Measurements from ENCODE around the gene CDK3. TPM values are rescaled to one million over a fixed set of nuclear protein-coding genes. Genes with fewer than 3 reads are reported as not detected.

CDK3 gene
- total RNA-seq, 2 experiments from 2014 or later: 3.8 to 4.1 TPM

DNA sequence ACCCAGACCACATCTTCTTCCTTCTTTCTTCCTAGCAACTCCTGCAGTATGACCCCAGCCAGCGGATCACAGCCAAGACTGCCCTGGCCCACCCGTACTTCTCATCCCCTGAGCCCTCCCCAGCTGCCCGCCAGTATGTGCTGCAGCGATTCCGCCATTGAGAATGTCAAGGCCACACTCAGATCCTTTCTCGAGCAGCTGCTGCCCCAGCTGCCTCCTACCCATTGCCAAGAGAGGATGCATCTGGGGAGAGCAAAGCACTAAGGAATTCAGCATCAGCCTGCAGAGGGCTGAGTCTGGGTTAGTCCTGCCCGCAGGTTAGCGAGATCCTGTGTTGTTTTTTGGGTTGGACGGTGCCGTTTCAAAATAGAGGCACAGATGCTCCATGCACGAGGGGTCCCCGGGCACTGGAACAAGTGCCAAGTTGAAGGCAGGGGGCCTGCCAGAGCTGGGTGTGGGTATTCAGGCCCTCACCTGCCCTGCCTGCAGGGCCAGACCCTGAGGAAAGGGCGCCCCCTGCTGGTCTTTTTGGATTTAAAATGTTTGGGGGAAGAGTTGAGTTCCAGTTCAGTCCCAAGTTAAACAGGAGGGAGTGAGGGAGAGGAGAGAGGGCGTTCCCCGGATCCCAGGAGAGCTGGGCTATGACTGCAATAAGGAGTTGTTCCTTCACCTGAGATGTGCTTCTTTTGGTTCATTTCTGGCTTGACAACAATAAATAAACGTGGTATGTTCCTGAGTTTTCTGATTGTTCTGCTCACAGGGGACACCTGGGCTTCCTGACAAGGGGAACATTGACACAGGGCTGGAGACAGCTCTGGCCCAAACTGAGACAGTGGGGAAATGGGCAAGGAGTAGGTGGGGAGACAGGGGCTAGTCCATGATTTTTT is 4.9 kb downstream of the CDK3 start:
- no peaks in the 10 kb centered on the region for H3K36me3 Mint-ChIP-seq (ENCODE audit: low read depth)
- no peaks in the 10 kb centered on the region for H3K27me3 Mint-ChIP-seq
- H3K9me3 Mint-ChIP-seq: no peaks in the 10 kb centered on the region
- TF ChIP-seq, protein P1, sequence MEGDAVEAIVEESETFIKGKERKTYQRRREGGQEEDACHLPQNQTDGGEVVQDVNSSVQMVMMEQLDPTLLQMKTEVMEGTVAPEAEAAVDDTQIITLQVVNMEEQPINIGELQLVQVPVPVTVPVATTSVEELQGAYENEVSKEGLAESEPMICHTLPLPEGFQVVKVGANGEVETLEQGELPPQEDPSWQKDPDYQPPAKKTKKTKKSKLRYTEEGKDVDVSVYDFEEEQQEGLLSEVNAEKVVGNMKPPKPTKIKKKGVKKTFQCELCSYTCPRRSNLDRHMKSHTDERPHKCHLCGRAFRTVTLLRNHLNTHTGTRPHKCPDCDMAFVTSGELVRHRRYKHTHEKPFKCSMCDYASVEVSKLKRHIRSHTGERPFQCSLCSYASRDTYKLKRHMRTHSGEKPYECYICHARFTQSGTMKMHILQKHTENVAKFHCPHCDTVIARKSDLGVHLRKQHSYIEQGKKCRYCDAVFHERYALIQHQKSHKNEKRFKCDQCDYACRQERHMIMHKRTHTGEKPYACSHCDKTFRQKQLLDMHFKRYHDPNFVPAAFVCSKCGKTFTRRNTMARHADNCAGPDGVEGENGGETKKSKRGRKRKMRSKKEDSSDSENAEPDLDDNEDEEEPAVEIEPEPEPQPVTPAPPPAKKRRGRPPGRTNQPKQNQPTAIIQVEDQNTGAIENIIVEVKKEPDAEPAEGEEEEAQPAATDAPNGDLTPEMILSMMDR (IDR thresholded peaks at IDR 0.05): peak; percentile 81
- ChIA-PET POLR2A (interaction anchor here (0.6 to 1.1 kb wide), 2 partner anchors 95 to 927 kb away, joined by 3 read pairs; no protein-coding TSS in a partner anchor), CTCF (interaction anchor here (0.5 to 15.1 kb wide), 40 partner anchors 7 to 328 kb away, joined by 3 to 165 read pairs (median 4); partner anchors contain the start of genes ACOX1, GALK1, MRPL38 and TEN1)
- intact Hi-C loops (cut with micrococcal nuclease): no loop called here
- H3K4me3 Mint-ChIP-seq: no peak overlapping the region
- peak; percentile 89 for DNase-seq
- peak; percentile 84 for ATAC-seq
- no peaks in the 10 kb centered on the region for H3K4me1 Mint-ChIP-seq (ENCODE audit: low read depth)
- no peak overlapping the region for H3K27ac Mint-ChIP-seq

DNA sequence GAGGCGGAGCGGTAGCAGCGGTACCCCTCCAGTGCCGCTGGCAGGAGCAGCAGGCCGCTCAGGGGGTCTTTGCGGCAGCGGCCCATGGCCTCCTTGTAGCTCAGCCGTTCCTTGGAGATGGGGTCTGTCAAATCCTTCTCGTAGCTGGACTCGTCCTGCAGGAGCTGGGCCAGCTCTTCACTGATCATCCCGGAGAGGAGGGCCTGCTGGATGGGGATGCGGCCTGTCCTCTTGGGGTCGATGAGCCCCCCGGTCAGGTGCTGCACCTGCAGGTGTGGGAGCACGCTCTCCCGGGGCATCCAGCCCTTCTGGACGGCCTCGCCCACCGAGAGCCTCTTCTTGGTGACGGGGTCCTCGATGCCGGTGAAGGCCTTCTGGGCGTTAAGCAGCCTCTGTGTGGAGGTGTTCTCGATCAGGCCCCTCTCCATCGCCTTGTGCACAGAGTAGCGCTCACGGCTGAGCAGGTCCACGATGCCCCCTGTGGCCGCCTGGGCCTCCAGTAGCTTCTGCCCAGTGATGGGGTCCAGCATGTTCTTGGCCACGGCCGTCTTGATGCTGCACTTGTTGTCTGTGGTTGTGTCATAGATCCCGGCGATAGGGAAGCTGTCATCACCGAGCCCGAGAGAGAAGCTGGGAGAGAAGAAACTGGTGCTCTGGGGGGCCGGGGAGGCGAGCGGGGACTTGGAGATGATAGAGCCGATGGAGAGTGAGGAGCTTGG is 6.6 kb downstream of the CDK3 start:
- Mint-ChIP-seq H3K36me3 (ENCODE audit: low read depth) (no peaks in the 10 kb centered on the region), H3K4me1 (ENCODE audit: low read depth) (no peaks in the 10 kb centered on the region), H3K9me3 (no peaks in the 10 kb centered on the region), H3K27me3 (no peaks in the 10 kb centered on the region), H3K27ac (no peak overlapping the region), H3K4me3 (no peak overlapping the region)
- DNase-seq (no peak), ATAC-seq (no peak)
- ChIA-PET CTCF (interaction anchor here (0.7 to 15.1 kb wide), 5 partner anchors 11 to 292 kb away, joined by 3 to 165 read pairs (median 4); partner anchors contain the start of gene MRPL38), POLR2A (interaction anchor here (1.0 kb wide), 1 partner anchor 23 kb away, joined by 3 read pairs; no protein-coding TSS in a partner anchor)
- TF ChIP-seq, protein P1 (IDR thresholded peaks at IDR 0.05): no peak
- intact Hi-C loops (cut with micrococcal nuclease): no loop called here

DNA sequence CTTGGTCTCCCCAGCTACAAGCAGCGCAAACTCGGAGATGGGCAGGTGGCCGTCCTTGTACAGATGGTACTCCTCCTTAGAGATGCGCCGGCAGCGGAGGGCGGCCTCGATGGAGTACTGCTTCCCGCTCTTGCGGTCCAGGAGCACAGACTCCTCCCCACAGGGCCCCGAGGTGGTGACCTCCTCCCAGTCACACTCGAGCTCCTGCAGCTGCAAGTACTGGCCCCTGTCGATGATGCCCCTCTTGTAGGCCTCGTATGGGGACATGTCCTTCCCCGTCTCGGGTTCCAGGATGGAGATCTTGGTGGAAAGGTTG is 7.2 kb downstream of the CDK3 start:
- H3K4me1 Mint-ChIP-seq (ENCODE audit: low read depth): no peaks in the 10 kb centered on the region
- ATAC-seq: no peak
- intact Hi-C loops (cut with micrococcal nuclease): no loop called here
- ChIA-PET POLR2A (interaction anchor here (1.0 kb wide), 1 partner anchor 23 kb away, joined by 3 read pairs; no protein-coding TSS in a partner anchor), CTCF (interaction anchor here (0.7 to 15.1 kb wide), 5 partner anchors 10 to 291 kb away, joined by 3 to 165 read pairs (median 4); partner anchors contain the start of gene MRPL38)
- H3K4me3 Mint-ChIP-seq: no peak overlapping the region
- H3K27me3 Mint-ChIP-seq: no peaks in the 10 kb centered on the region
- no peak for DNase-seq
- H3K9me3 Mint-ChIP-seq: no peaks in the 10 kb centered on the region
- no peaks in the 10 kb centered on the region for H3K36me3 Mint-ChIP-seq (ENCODE audit: low read depth)
- TF ChIP-seq, protein P1 (IDR thresholded peaks at IDR 0.05): no peak
- H3K27ac Mint-ChIP-seq: no peak overlapping the region

DNA sequence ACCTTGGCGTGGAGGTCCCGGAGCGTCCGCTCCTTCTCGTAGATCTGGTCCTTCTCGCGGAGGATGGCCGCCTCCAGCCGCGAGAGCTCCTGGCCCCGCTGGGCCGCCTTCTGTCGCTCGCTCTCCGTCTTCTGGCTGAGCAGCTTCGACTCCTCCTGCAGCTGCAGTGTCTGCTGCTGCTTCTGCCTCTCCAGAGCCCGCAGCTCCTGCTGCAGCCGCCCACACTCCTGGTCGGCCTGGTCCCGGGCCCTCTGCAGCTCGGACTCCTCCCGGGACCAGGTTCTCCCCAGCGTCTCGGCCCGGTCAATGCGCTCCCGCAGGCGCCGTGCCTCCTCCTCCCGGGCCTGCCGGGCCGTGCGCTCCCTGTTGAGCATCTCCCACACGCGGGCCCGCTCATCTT is 7.6 kb downstream of the CDK3 start:
- intact Hi-C loops (cut with micrococcal nuclease): no loop called here
- DNase-seq: no peak

More for the DNA sequence above, 7.6 kb downstream of the CDK3 start:
- POLR2A ChIA-PET: interaction anchor here (1.0 kb wide), 1 partner anchor 22 kb away, joined by 3 read pairs; no protein-coding TSS in a partner anchor
- no peak for ATAC-seq
- no peaks in the 10 kb centered on the region for H3K27me3 Mint-ChIP-seq
- no peak overlapping the region for H3K4me3 Mint-ChIP-seq
- H3K36me3 Mint-ChIP-seq (ENCODE audit: low read depth): no peaks in the 10 kb centered on the region
- no peak overlapping the region for H3K27ac Mint-ChIP-seq
- H3K4me1 Mint-ChIP-seq (ENCODE audit: low read depth): no peaks in the 10 kb centered on the region
- no peaks in the 10 kb centered on the region for H3K9me3 Mint-ChIP-seq
- TF ChIP-seq, protein P1 (IDR thresholded peaks at IDR 0.05): no peak
- CTCF ChIA-PET: interaction anchor here (0.7 to 15.1 kb wide), 5 partner anchors 6 to 291 kb away, joined by 3 to 165 read pairs (median 4); partner anchors contain the start of genes CDK3 and MRPL38
